SK-N-MC (cell line): ENCODE measurements around the gene PPFIA4.
A peak's percentile ranks its signal among the peaks of the same experiment; 100 is the strongest.
"Not testable (repeated sequence)": the region's sequence is repeated elsewhere in the genome, so short reads cannot be mapped to it uniquely, and the experiment has no call there.

Source experiments
- DNase-seq: peaks from one replicate; pipeline ENCODE4 v3.0.0-alpha.2; 2011; ENCODE audit warnings: low read depth, low spot score
- H3K27ac ChIP-seq: fragments of 200-600 bp; sonication (generic); 2 replicates; pipeline ENCODE4 v1.5.1; 2016; ENCODE audit warnings: mixed run types
- H3K36me3 ChIP-seq: fragments of 200-600 bp; sonication (generic); 2 replicates; pipeline ENCODE4 v1.6.1; 2017; ENCODE audit warnings: antibody characterized with exemption, low read length, mixed read lengths; ENCODE audit not compliant: insufficient read depth
- H3K4me3 ChIP-seq: fragments of 200-600 bp; sonication (generic); 2 replicates; pipeline ENCODE4 v1.5.1; 2016
- H3K9ac ChIP-seq: fragments of 200-600 bp; sonication (generic); 2 replicates; pipeline ENCODE4 v1.8.0; 2017; ENCODE audit warnings: mixed run types, mixed read lengths; ENCODE audit not compliant: insufficient read length
- H3K9me3 ChIP-seq: fragments of 200-600 bp; sonication (generic); 2 replicates; pipeline ENCODE4 v1.6.1; 2017; ENCODE audit warnings: low read depth, mild to moderate bottlenecking, antibody characterized with exemption, low read length, moderate library complexity, mixed read lengths
- EZH2 ChIP-seq: fragments of 200-600 bp; sonication (generic); IDR thresholded peaks from one replicate; pipeline ENCODE4 v1.6.1; 2017; ENCODE audit warnings: antibody characterized with exemption
- FOXP2 ChIP-seq: optimal IDR thresholded peaks from 2 replicates; pipeline ENCODE3; 2011; ENCODE audit warnings: mild to moderate bottlenecking, moderate library complexity; ENCODE audit not compliant: insufficient read depth; ENCODE audit errors: extremely low read length, control extremely low read depth
- POLR2AphosphoS5 ChIP-seq: IDR thresholded peaks from 2 replicates; pipeline ENCODE4 v1.6.1; 2012; ENCODE audit warnings: mild to moderate bottlenecking, low read depth, low read length, borderline replicate concordance

Gene PPFIA4

GRCh38 chr1:203026031-203026665, at the start of gene PPFIA4:
Gene PPFIA4, plus strand, starts transcription at chr1:203026491. Its CDS starts 12,518 bp downstream, at chr1:203039009.
- Histone ChIP-seq H3K9ac (no peak within 1 kb of the TSS), H3K27ac (no peak within 1 kb of the TSS), H3K4me3 (peak within 1 kb of the TSS; percentile 85), H3K36me3 (peaks cover 43% of the 10 kb centered on the region), H3K9me3 (no peaks in the 10 kb centered on the region)
- no peak for TF ChIP-seq EZH2
- TF ChIP-seq POLR2AphosphoS5, result 0 out of 2 replicates have a peak, but pooled peaks have one; percentile 11
- no peak for DNase-seq

- Histone ChIP-seq H3K9ac (no peak overlapping the region), H3K4me3 (no peak overlapping the region), H3K36me3 (no peaks in the 10 kb centered on the region), H3K9me3 (no peaks in the 10 kb centered on the region), H3K27ac (no peak overlapping the region)
- DNase-seq, result no peak
- TF ChIP-seq EZH2, result no peak
- TF ChIP-seq FOXP2, result no peak
Observed at GRCh38 chr1:202976633-202977032, 49.7 kb upstream of the PPFIA4 start.

GRCh38 chr1:202979459-202979858, 46.8 kb upstream of the PPFIA4 start:
- H3K9me3 ChIP-seq, result no peaks in the 10 kb centered on the region
- DNase-seq, result no peak
- H3K4me3 ChIP-seq, result no peak overlapping the region
- no peak overlapping the region for H3K27ac ChIP-seq
- no peaks in the 10 kb centered on the region for H3K36me3 ChIP-seq
- TF ChIP-seq FOXP2 (no peak), EZH2 (no peak), POLR2AphosphoS5 (no peak)
- H3K9ac ChIP-seq, result no peak overlapping the region

- no peak overlapping the region for H3K27ac ChIP-seq
- H3K9me3 ChIP-seq, result no peaks in the 10 kb centered on the region
- TF ChIP-seq FOXP2 (no peak), EZH2 (no peak)
- H3K4me3 ChIP-seq, result no peak overlapping the region
- DNase-seq, result no peak
- H3K36me3 ChIP-seq, result no peaks in the 10 kb centered on the region
- no peak overlapping the region for H3K9ac ChIP-seq
Observed at GRCh38 chr1:202981939-202982338, 44.4 kb upstream of the PPFIA4 start.

- H3K9ac ChIP-seq, result no peak overlapping the region
- no peak for DNase-seq
- H3K36me3 ChIP-seq, result no peaks in the 10 kb centered on the region
- TF ChIP-seq FOXP2 (no peak), EZH2 (no peak), POLR2AphosphoS5 (no peak)
- H3K9me3 ChIP-seq, result no peaks in the 10 kb centered on the region
- H3K27ac ChIP-seq, result no peak overlapping the region
- no peak overlapping the region for H3K4me3 ChIP-seq
Observed at GRCh38 chr1:202982715-202983430, 43.4 kb upstream of the PPFIA4 start.

- not testable (repeated sequence) for H3K9ac ChIP-seq, H3K4me3 ChIP-seq, DNase-seq, H3K27ac ChIP-seq, H3K9me3 ChIP-seq, H3K36me3 ChIP-seq
Observed at GRCh38 chr1:202986120-202986519, 40.2 kb upstream of the PPFIA4 start.

- DNase-seq, result no peak
- no peak for TF ChIP-seq EZH2
- TF ChIP-seq POLR2AphosphoS5, result no peak
- TF ChIP-seq FOXP2, result no peak
- Histone ChIP-seq H3K9me3 (no peaks in the 10 kb centered on the region), H3K36me3 (no peaks in the 10 kb centered on the region), H3K27ac (no peak overlapping the region), H3K9ac (no peak overlapping the region), H3K4me3 (no peak overlapping the region)
Observed at GRCh38 chr1:202987255-202987654, 39.0 kb upstream of the PPFIA4 start.

- H3K4me3 ChIP-seq, result no peak overlapping the region
- no peak overlapping the region for H3K27ac ChIP-seq
- no peak overlapping the region for H3K9ac ChIP-seq
- H3K36me3 ChIP-seq, result no peaks in the 10 kb centered on the region
- no peaks in the 10 kb centered on the region for H3K9me3 ChIP-seq
- no peak for TF ChIP-seq FOXP2
- no peak for TF ChIP-seq EZH2
- no peak for TF ChIP-seq POLR2AphosphoS5
- no peak for DNase-seq
Observed at GRCh38 chr1:202987922-202988583, 38.2 kb upstream of the PPFIA4 start.
